GM23338 (cell line): ENCODE measurements around the gene PRSS21.

ENCODE experiments used
- CREB1 ChIP-seq: fragments of 250-450 bp; sonication (Bioruptor Pico); IDR thresholded peaks from 2 replicates; pipeline ENCODE4 v1.5.0; 2020; ENCODE audit warnings: low read depth, mild to moderate bottlenecking, moderate library complexity
- EZH2phosphoT487 ChIP-seq: fragments of 200-600 bp; sonication (generic); IDR thresholded peaks from one replicate; pipeline ENCODE4 v1.8.1; 2018; ENCODE audit warnings: antibody characterized with exemption; ENCODE audit not compliant: unreplicated experiment
- JUNB ChIP-seq: IDR thresholded peaks from one replicate; pipeline ENCODE4 v1.6.1; 2016; ENCODE audit warnings: antibody characterized with exemption; ENCODE audit not compliant: unreplicated experiment
- STAT1 ChIP-seq: IDR thresholded peaks from one replicate; pipeline ENCODE4 v1.6.1; 2016; ENCODE audit warnings: antibody characterized with exemption; ENCODE audit not compliant: unreplicated experiment
- TF ChIP-seq, protein P1 (sequence below), 2 experiments: fragments of 200-600 bp in 1 of 2; sonication (generic) in 1 of 2; conservative IDR thresholded peaks; 2 replicates each; pipeline versions ENCODE4 v1.5.1 to v1.6.1; 2016 to 2017; ENCODE audit warnings: antibody characterized with exemption in 2 of 2, low read depth in 2 of 2, mild to moderate bottlenecking in 2 of 2, moderate library complexity in 1 of 2

DNA sequence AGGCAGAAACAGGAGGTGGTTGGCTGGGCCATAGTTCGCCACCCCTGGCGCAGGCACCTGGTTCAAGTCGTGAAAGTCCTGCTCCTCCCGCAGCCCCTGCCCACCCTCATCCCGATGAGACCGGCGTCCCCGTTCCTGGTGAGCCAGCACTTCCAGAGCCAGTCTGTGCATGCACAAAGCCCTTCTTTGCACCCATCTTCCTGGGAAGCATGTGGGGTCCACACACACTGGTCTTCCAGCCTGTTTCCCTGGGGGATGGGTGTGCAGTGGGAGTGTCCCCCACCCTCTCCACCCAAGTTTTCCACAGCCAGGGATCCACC lies 11.4 kb downstream of the PRSS21 start:
- TF ChIP-seq JUNB = no peak
- TF ChIP-seq, protein P1, sequence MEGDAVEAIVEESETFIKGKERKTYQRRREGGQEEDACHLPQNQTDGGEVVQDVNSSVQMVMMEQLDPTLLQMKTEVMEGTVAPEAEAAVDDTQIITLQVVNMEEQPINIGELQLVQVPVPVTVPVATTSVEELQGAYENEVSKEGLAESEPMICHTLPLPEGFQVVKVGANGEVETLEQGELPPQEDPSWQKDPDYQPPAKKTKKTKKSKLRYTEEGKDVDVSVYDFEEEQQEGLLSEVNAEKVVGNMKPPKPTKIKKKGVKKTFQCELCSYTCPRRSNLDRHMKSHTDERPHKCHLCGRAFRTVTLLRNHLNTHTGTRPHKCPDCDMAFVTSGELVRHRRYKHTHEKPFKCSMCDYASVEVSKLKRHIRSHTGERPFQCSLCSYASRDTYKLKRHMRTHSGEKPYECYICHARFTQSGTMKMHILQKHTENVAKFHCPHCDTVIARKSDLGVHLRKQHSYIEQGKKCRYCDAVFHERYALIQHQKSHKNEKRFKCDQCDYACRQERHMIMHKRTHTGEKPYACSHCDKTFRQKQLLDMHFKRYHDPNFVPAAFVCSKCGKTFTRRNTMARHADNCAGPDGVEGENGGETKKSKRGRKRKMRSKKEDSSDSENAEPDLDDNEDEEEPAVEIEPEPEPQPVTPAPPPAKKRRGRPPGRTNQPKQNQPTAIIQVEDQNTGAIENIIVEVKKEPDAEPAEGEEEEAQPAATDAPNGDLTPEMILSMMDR (conservative IDR thresholded peaks at IDR 0.05; ENCODE audit: low read depth in 2 of 2) = no peak
- TF ChIP-seq EZH2phosphoT487 = no peak
- no peak for TF ChIP-seq STAT1
- TF ChIP-seq CREB1 (CRISPR knock-in tag) = no peak
